Calu3 (cell line): ENCODE measurements around the gene SHPK. TPM values are rescaled to one million over a fixed set of nuclear protein-coding genes. Genes with fewer than 3 reads are reported as not detected.

ENCODE experiments used
- BruUV-seq: library from RNA; stranded (reverse); fragments of 400-500 nt; replicated peaks from 2 replicates; lab custom pipeline; 2021; lab: Mats Ljungman, UMichigan
- CTCF ChIA-PET: fragments of 300-600 bp; sonication (Branson Sonifier 250); formaldehyde crosslinking; loops from one replicate; lab custom pipeline; 2022; ENCODE audit warnings: antibody characterized with exemption; lab: Charles Lee
- DNase-seq: peaks from one replicate; pipeline ENCODE4 v3.0.0; 2022
- H3K27ac Mint-ChIP-seq: one replicate; pipeline ENCODE4 v1.8.0; 2022; ENCODE audit warnings: mixed read lengths; ENCODE audit not compliant: unreplicated experiment
- H3K27me3 Mint-ChIP-seq: one replicate; pipeline ENCODE4 v1.8.0; 2022; ENCODE audit warnings: mixed read lengths; ENCODE audit not compliant: unreplicated experiment
- H3K36me3 Mint-ChIP-seq: one replicate; pipeline ENCODE4 v1.8.0; 2022; ENCODE audit warnings: mild to moderate bottlenecking, moderate library complexity, mixed read lengths; ENCODE audit not compliant: insufficient read depth, unreplicated experiment
- H3K4me1 Mint-ChIP-seq: one replicate; pipeline ENCODE4 v1.8.0; 2022; ENCODE audit warnings: mild to moderate bottlenecking, low read depth, mixed read lengths; ENCODE audit not compliant: unreplicated experiment
- H3K4me3 Mint-ChIP-seq: one replicate; pipeline ENCODE4 v1.8.0; 2022; ENCODE audit warnings: mild to moderate bottlenecking, low read depth, moderate library complexity, mixed read lengths; ENCODE audit not compliant: unreplicated experiment
- H3K9me3 Mint-ChIP-seq: one replicate; pipeline ENCODE4 v1.8.0; 2022; ENCODE audit warnings: low read depth, mixed read lengths; ENCODE audit not compliant: unreplicated experiment
- CTCF ChIP-seq: fragments of 200-600 bp; IDR thresholded peaks from one replicate; pipeline ENCODE4 v1.8.0; 2022; ENCODE audit warnings: antibody characterized with exemption; ENCODE audit not compliant: unreplicated experiment
- intact Hi-C: fragments of 100-400 bp; cut with micrococcal nuclease; formaldehyde crosslinking; loops from one replicate; pipeline ENCODE4 v1.10.0; 2022; ENCODE audit not compliant: unreplicated experiment
- total RNA-seq: library from RNA; stranded (reverse); gene quantifications from 2 replicates; pipeline ENCODE4 v1.2.3, GENCODE V29; 2022

The SHPK gene
- total RNA-seq, 1 experiment from 2014 or later: 9.4 TPM

- peak overlapping the region; percentile 44 for H3K27ac Mint-ChIP-seq
- CTCF ChIA-PET: interaction anchor here (0.6 kb wide), 2 partner anchors 26 to 842 kb away, joined by 3 to 9 read pairs; no protein-coding TSS in a partner anchor
- BruUV-seq: no TSS peak
These were observed 20.3 kb upstream of the SHPK start for GRCh38 chr17:3656353-3656752.

GRCh38 chr17:3655766-3656165 lies 19.7 kb upstream of the SHPK start:
- TF ChIP-seq CTCF: no peak
- no peaks in the 10 kb centered on the region for H3K9me3 Mint-ChIP-seq
- peaks cover 45% of the 10 kb centered on the region for H3K36me3 Mint-ChIP-seq
- no peak for DNase-seq
- no peak overlapping the region for H3K4me3 Mint-ChIP-seq
- no TSS peak for BruUV-seq
- H3K27ac Mint-ChIP-seq: no peak overlapping the region
- no peaks in the 10 kb centered on the region for H3K4me1 Mint-ChIP-seq
- H3K27me3 Mint-ChIP-seq: no peaks in the 10 kb centered on the region
- intact Hi-C loops: no loop called here
- CTCF ChIA-PET: no interaction called here

More at GRCh38 chr17:3656353-3656752, 20.3 kb upstream of the SHPK start:
- no peak overlapping the region for H3K4me3 Mint-ChIP-seq
- DNase-seq: no peak
- H3K27me3 Mint-ChIP-seq: no peaks in the 10 kb centered on the region
- no peaks in the 10 kb centered on the region for H3K4me1 Mint-ChIP-seq
- TF ChIP-seq CTCF: no peak
- peaks cover 50% of the 10 kb centered on the region for H3K36me3 Mint-ChIP-seq
- no peaks in the 10 kb centered on the region for H3K9me3 Mint-ChIP-seq
- intact Hi-C loops: no loop called here

- intact Hi-C loops: loop anchor here (5.0 kb wide), 1 partner anchor 601 kb away; no protein-coding TSS in a partner anchor
These were observed 11.9 kb upstream of the SHPK start for GRCh38 chr17:3647769-3648555.

GRCh38 chr17:3647251-3647650 lies 11.2 kb upstream of the SHPK start:
- CTCF ChIA-PET: no interaction called here
- no TSS peak for BruUV-seq
- no peak overlapping the region for H3K4me3 Mint-ChIP-seq
- no peaks in the 10 kb centered on the region for H3K4me1 Mint-ChIP-seq
- peaks cover 19% of the 10 kb centered on the region for H3K36me3 Mint-ChIP-seq
- no peak overlapping the region for H3K27ac Mint-ChIP-seq
- intact Hi-C loops: loop anchor here (5.0 kb wide), 1 partner anchor 600 kb away; no protein-coding TSS in a partner anchor
- no peak for TF ChIP-seq CTCF
- H3K9me3 Mint-ChIP-seq: no peaks in the 10 kb centered on the region
- no peaks in the 10 kb centered on the region for H3K27me3 Mint-ChIP-seq
- DNase-seq: no peak

More at GRCh38 chr17:3647769-3648555, 11.9 kb upstream of the SHPK start:
- peak; percentile 47 for DNase-seq
- no peak overlapping the region for H3K27ac Mint-ChIP-seq
- peak; percentile 35 for TF ChIP-seq CTCF
- H3K27me3 Mint-ChIP-seq: no peaks in the 10 kb centered on the region
- CTCF ChIA-PET: interaction anchor here (0.6 kb wide), 2 partner anchors 97 to 1030 kb away, joined by 3 to 6 read pairs; no protein-coding TSS in a partner anchor
- BruUV-seq: no TSS peak
- no peaks in the 10 kb centered on the region for H3K9me3 Mint-ChIP-seq
- H3K4me3 Mint-ChIP-seq: no peak overlapping the region
- peaks cover 25% of the 10 kb centered on the region for H3K36me3 Mint-ChIP-seq
- H3K4me1 Mint-ChIP-seq: no peaks in the 10 kb centered on the region
